Left ventricle myocardium inferior (tissue), 1 donor: ENCODE measurements around the gene OSM. TPM values are rescaled to one million over a fixed set of nuclear protein-coding genes. Genes with fewer than 3 reads are reported as not detected.

ENCODE experiments used
- DNase-seq: peaks from one replicate; pipeline ENCODE4 v3.0.0-alpha.2; 2020
- H3K27ac ChIP-seq: fragments of 200-600 bp; replicated peaks from 2 replicates; pipeline ENCODE4 v1.8.0; 2021
- H3K27me3 ChIP-seq: fragments of 200-600 bp; 2 replicates; pipeline ENCODE4 v1.8.0; 2021; ENCODE audit warnings: low read depth
- H3K36me3 ChIP-seq: fragments of 200-600 bp; 2 replicates; pipeline ENCODE4 v1.8.0; 2021
- H3K4me1 ChIP-seq: fragments of 200-600 bp; 2 replicates; pipeline ENCODE4 v1.8.0; 2021
- H3K4me3 ChIP-seq: fragments of 200-600 bp; 2 replicates; pipeline ENCODE4 v1.8.0; 2021; ENCODE audit warnings: mild to moderate bottlenecking, moderate library complexity
- H3K9me3 ChIP-seq: fragments of 200-600 bp; replicated peaks from 2 replicates; pipeline ENCODE4 v1.8.0; 2021
- CTCF ChIP-seq: fragments of 200-600 bp; IDR thresholded peaks from 2 replicates; pipeline ENCODE4 v1.8.0; 2021; ENCODE audit warnings: antibody characterized with exemption, mild to moderate bottlenecking, borderline replicate concordance
- intact Hi-C: fragments of 100-400 bp; cut with micrococcal nuclease; formaldehyde crosslinking; loops from one replicate; pipeline ENCODE4 v1.11.0; 2022
- total RNA-seq: library from RNA; stranded (reverse); fragmentation: NEBNext Ultra II Directional; extraction: Animal tissue kit (Norgen Biotek cat#: 25700); gene quantifications from one replicate; pipeline ENCODE4 v1.2.1, GENCODE V29; 2021
- donor health status: DM: no; HTN: yes; CAD: no; lungs with severe emphysema.

OSM gene
- total RNA-seq, 1 donor from 2014 or later, result not detected

DNA sequence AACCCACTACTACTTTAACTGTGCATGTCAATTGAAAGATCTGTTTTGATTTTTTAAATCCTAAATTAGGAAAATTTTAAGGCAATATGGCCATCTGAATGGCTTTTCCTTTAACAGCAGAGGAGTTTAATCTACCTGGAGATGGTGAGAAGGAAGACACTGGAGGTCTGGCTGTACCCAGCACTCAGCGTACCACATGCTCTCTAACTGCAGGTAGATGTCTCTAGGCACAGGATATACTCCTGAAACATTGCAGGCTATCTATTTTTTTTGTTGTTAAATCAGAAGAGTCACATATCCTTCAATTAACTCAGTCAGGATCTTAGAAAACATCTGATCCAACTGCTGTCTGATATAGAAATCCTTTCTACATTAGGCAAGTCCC is 40.0 kb upstream of the OSM start:
- Histone ChIP-seq H3K27me3 (no peaks in the 10 kb centered on the region), H3K9me3 (no peaks in the 10 kb centered on the region), H3K27ac (peak overlapping the region; percentile 87), H3K4me1 (peaks cover 100% of the 10 kb centered on the region), H3K36me3 (peaks cover 11% of the 10 kb centered on the region), H3K4me3 (peak overlapping the region; percentile 30)
- DNase-seq, result no peak
- intact Hi-C loops, result no loop called here
- TF ChIP-seq CTCF, result no peak

DNA sequence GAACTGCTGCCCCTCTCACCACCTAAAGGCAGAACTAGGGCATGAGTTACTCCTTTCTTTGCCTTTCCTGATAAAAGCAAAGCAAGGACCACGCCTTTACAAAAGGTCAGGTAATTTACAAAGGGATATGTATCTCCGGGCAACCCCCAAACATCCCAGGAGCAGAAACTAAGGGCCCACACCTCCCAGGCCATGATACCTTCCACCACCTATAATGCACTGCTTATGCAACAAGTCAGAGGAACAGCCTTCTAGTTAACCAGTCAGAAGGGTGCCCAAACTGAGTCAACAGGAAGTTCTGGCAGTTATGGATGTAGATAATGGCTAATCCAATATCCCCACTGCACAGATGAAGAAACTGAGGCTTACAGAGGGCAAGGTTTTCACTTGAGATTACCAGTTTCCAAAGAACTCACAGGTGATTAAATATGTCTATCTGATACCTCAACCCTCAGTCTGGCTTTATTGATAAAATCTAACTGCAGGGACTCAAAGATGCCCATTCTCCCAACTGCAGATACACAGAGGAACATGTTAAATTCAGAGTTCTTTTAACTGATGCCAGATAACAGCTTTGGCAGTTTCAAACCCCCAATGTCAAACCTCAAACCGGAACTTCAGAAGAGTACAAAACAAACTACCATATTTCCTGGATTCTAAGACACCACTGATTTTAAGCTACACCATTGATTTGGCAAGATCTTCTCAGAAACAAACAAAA is 39.4 kb upstream of the OSM start:
- peaks cover 100% of the 10 kb centered on the region for H3K4me1 ChIP-seq
- H3K36me3 ChIP-seq, result peaks cover 15% of the 10 kb centered on the region
- H3K9me3 ChIP-seq, result no peaks in the 10 kb centered on the region
- peak overlapping the region; percentile 87 for H3K27ac ChIP-seq
- no peak for DNase-seq
- intact Hi-C loops, result no loop called here
- no peak for TF ChIP-seq CTCF
- H3K4me3 ChIP-seq, result peak overlapping the region; percentile 30
- no peaks in the 10 kb centered on the region for H3K27me3 ChIP-seq

DNA sequence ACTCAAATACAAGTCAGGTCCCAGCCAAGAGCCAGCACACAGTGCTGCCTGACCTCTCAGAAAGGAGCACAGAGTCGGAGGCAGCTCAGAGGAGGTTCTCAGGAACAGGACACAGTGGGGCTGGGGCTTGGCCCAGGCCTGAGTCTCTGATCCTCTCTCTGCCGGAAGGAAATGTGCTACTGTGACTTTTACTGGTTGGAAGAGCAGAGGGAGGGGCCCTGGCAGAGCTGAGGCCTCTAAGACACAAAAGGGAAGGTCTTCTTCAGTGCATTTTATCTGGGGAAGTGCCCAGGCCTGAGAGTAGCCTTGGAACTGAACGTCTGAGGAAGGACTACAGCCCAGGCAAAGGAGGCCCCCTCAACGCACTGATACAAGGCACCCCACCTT is 38.9 kb upstream of the OSM start:
- no peak for TF ChIP-seq CTCF
- intact Hi-C loops, result no loop called here
- no peaks in the 10 kb centered on the region for H3K27me3 ChIP-seq
- H3K36me3 ChIP-seq, result peaks cover 19% of the 10 kb centered on the region
- H3K27ac ChIP-seq, result peak overlapping the region; percentile 87
- peak overlapping the region; percentile 30 for H3K4me3 ChIP-seq
- H3K9me3 ChIP-seq, result no peaks in the 10 kb centered on the region
- peaks cover 100% of the 10 kb centered on the region for H3K4me1 ChIP-seq
- peak; percentile 78 for DNase-seq

DNA sequence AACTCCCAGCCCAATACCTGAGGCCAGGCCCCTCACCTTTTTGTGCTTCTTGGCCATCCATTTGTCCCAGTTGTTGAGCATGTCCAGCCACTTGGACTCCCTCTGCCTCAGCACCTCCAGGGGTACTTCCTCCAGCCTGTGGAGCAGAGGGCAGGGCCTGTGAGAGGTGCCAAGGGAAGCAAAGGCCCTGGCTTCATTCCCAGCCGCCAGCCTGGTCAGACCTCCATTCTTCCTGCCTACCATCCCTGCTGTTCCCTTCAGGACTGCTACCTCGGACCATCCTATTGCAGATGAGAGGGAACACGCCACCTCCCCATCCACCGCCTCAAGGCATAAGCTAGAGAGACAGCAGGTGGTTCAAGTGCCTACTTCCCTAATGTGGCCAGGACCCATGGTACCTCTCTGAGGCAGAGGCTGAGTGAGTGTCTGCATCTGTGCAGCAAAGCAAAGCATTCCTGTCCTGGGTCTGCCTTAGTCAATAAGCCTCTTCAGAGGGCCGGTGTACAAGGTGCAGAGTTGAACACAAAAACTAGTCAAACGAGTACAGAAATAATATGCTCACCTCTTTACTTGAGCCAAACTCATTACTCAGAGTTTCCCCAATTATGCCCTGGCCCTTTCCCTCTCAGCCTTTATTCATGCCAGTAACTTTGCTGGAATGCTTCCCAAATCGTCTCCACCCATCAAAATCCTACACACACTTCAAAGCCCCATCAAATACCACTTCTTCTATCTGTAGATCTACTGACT is 38.0 kb upstream of the OSM start:
- Histone ChIP-seq H3K4me3 (peak overlapping the region; percentile 30), H3K27me3 (no peaks in the 10 kb centered on the region), H3K36me3 (peaks cover 22% of the 10 kb centered on the region), H3K9me3 (no peaks in the 10 kb centered on the region), H3K27ac (peak overlapping the region; percentile 87), H3K4me1 (peaks cover 99% of the 10 kb centered on the region)
- no peak for DNase-seq
- TF ChIP-seq CTCF, result no peak
- intact Hi-C loops, result no loop called here

GRCh38 chr22:30302810-30303138 is 36.1 kb upstream of the OSM start:
- no peak for TF ChIP-seq CTCF
- peak overlapping the region; percentile 87 for H3K27ac ChIP-seq
- peaks cover 41% of the 10 kb centered on the region for H3K36me3 ChIP-seq
- no peak for DNase-seq
- intact Hi-C loops, result no loop called here
- H3K4me3 ChIP-seq, result no peak overlapping the region
- no peaks in the 10 kb centered on the region for H3K9me3 ChIP-seq
- peaks cover 99% of the 10 kb centered on the region for H3K4me1 ChIP-seq
- H3K27me3 ChIP-seq, result no peaks in the 10 kb centered on the region
